Activated CD8-positive, alpha-beta memory T cell treated with anti-CD3 and anti-CD28 coated beads for 24 hours (primary cell): ENCODE data around the gene FAM149B1.
"Not testable (repeated sequence)": the region's sequence is repeated elsewhere in the genome, so short reads cannot be mapped to it uniquely, and the experiment has no call there.

Source experiments
- DNase-seq: peaks from one replicate; pipeline ENCODE4 v3.0.0-alpha.2; 2020

Gene FAM149B1

GRCh38 chr10:73167783-73168464 lies at the start of gene FAM149B1, which contains the start of gene ECD:
TSS of gene FAM149B1 (plus strand) at chr10:73168119. CDS start at chr10:73168340, 221 bp downstream.
TSS of gene ECD (minus strand) at chr10:73168008. CDS start at chr10:73163937, 4,071 bp downstream.
- peak; percentile 98 for DNase-seq

GRCh38 chr10:73119457-73119856 lies 48.5 kb upstream of the FAM149B1 start:
- DNase-seq, result no peak

GRCh38 chr10:73119952-73120351 lies 48.0 kb upstream of the FAM149B1 start:
- no peak for DNase-seq

- no peak for DNase-seq
Observed at GRCh38 chr10:73126343-73126742, 41.6 kb upstream of the FAM149B1 start.

- DNase-seq, result no peak
Observed at GRCh38 chr10:73131301-73131700, 36.6 kb upstream of the FAM149B1 start.

- DNase-seq, result no peak
Observed at GRCh38 chr10:73131913-73132686, 35.8 kb upstream of the FAM149B1 start.

GRCh38 chr10:73134727-73135126 lies 33.2 kb upstream of the FAM149B1 start:
- no peak for DNase-seq

- no peak for DNase-seq
Observed at GRCh38 chr10:73136627-73137026, 31.3 kb upstream of the FAM149B1 start.

- DNase-seq, result no peak
Observed at GRCh38 chr10:73139251-73139650, 28.7 kb upstream of the FAM149B1 start.

- no peak for DNase-seq
Observed at GRCh38 chr10:73141603-73142002, 26.3 kb upstream of the FAM149B1 start.

- not testable (repeated sequence) for DNase-seq
Observed at GRCh38 chr10:73150633-73151413, 17.1 kb upstream of the FAM149B1 start.

GRCh38 chr10:73152009-73152408 lies 15.9 kb upstream of the FAM149B1 start:
- no peak for DNase-seq

- DNase-seq, result no peak
Observed at GRCh38 chr10:73156054-73156453, 11.9 kb upstream of the FAM149B1 start.

GRCh38 chr10:73159038-73159648 lies 8.8 kb upstream of the FAM149B1 start:
- DNase-seq, result peak; percentile 72

- DNase-seq, result no peak
Observed at GRCh38 chr10:73161079-73161478, 6.8 kb upstream of the FAM149B1 start.

GRCh38 chr10:73161662-73162061 lies 6.3 kb upstream of the FAM149B1 start:
- DNase-seq, result no peak

- DNase-seq, result no peak
Observed at GRCh38 chr10:73163096-73163495, 4.8 kb upstream of the FAM149B1 start.

- no peak for DNase-seq
Observed at GRCh38 chr10:73166972-73167371, 947 bp upstream of the FAM149B1 start.

GRCh38 chr10:73167458-73167782 lies 499 bp upstream of the FAM149B1 start:
- no peak for DNase-seq

- no peak for DNase-seq
Observed at GRCh38 chr10:73168465-73168803, 515 bp downstream of the FAM149B1 start.

GRCh38 chr10:73169320-73169719 lies 1.4 kb downstream of the FAM149B1 start:
- no peak for DNase-seq

GRCh38 chr10:73172867-73173266 lies 4.9 kb downstream of the FAM149B1 start:
- DNase-seq, result no peak
